Activated CD8-positive, alpha-beta memory T cell treated with anti-CD3 and anti-CD28 coated beads for 48 hours (primary cell): Measurements from ENCODE around the gene RASA3.
"Not testable (repeated sequence)": the region's sequence is repeated elsewhere in the genome, so short reads cannot be mapped to it uniquely, and the experiment has no call there.

ENCODE experiments used
- DNase-seq, 3 experiments: peaks; one replicate each; pipeline ENCODE4 v3.0.0-alpha.2; 2020; ENCODE audit warnings: low read depth in 2 of 3, low spot score in 2 of 3

Gene RASA3

DNA sequence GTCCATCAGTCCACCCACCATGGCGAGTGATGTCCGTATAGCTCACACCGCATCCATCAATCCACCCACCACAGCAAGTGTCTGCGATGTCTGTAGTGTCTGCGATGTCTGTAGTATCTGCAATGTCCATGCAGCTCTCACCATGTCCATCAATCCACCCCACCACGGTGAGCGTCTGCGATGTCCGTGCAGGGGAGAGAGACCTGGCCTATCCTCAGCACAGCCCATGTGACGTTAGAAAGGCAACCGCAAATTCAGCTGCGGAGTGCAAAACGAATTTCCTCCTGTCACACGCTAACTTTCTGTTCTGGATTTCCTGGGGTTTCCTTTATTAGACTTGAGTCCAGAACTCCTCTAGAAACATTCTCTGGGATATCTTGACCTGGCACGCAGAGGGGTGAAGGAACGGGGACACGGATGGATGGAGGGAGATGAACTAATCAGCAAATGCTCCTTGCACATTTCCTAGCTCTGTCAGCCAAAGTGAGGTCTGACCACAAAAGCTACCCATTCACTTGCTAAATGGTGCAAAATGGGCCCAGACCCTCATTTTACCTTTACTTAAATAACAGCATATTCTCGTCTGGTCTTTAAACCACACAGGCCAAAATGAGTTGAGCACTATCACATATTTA, 18.3 kb downstream of the RASA3 start:
- no peak for DNase-seq

DNA sequence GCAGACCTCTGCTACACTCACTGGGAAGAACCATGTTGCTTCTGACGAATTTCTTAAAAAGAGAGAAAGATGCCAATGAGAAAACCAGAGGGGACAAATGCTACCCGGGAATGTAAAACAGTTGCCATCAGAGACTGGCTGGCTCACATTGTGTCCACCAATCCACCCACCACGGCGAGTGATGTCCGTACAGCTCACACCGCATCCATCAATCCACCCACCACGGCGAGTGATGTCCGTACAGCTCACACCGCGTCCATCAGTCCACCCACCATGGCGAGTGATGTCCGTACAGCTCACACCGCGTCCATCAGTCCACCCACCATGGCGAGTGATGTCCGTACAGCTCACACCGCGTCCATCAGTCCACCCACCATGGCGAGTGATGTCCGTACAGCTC, 19.0 kb downstream of the RASA3 start:
- DNase-seq = not testable (repeated sequence)

DNA sequence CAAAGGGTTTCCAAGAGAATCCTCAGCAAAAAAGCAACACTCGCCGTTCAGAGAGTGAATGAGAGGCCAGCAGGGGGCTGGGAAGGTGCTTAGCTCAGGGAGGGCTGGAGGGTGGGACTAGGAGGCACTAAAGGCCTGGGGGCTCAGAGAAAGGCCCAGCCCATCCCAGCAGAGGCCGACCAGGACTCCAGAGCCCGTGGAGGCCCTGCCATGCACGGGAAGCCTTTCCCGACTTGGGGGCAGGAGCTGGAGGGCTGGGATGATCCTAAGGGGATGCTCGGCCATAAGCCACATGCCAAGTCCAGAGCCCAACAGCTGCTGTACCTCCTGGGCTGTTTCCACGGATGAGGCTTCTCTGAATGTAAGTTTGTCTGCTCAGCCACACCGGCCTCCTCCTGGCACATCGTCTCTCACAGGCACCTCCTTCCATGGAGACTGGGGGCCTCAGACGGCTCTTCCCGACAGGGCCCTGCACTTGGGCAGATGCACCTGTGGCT, 19.5 kb downstream of the RASA3 start:
- no peak for DNase-seq

DNA sequence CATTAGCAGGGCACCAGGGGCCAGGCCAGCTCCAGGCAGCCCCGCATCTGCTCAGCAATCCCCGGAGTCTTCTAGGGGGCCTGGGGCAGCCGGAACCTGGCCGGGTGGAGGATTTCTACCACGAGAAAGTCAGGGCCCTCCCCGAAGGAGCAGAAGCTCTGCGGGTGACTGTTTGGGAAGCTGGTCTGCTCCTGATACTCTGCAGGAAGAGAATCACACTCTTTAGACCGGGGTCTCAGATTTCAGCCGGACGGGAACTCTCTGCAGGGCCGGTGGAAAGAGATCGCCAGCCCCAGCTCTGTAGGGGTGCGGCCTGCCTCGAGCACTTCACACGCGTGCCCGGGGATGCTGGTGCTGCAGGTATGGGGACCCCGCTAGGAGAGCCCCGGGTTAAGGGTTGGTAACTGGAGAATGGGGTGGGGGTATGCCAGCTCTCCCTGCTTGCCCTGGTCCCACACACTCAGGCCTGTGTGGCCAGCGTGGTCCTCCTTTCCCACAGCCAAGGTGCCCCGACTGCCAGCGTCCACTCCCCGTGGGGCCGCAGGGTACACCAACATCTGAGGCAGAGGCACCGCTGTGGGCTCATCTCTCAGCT, 20.1 kb downstream of the RASA3 start:
- no peak for DNase-seq

DNA sequence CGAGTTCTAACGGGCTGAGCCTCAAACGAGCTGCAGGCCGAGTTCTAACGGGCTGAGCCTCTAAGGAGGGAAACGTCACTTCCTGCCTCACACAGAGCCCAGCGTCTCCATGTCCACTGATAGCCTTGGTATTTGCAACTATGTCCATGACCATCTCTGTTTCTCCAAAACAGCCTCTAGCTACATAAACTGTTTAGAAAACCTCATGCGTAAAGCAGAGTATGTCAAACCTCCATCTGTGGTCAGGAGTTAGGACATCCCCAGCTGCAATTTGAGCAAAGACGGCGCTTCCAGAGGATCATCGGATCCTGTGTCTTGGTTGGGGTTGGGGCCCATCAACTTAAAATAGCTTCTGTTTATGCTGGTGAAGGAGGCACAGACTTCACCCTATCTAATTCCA, 20.8 kb downstream of the RASA3 start:
- no peak for DNase-seq

DNA sequence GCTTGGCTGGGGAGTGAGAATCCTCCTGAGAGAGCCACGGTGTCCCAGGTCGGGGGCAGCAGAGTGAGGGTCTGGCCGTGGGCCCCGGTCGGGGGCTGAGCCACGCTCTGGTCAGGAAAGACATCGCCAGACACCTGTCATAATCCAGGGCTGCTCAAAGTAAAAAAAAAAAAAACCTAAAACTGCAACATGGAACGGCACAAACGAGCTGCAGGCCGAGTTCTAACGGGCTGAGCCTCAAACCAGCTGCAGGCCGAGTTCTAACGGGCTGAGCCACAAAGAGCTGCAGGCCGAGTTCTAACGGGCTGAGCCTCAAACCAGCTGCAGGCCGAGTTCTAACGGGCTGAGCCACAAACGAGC, 21.6 kb downstream of the RASA3 start:
- not testable (repeated sequence) for DNase-seq

DNA sequence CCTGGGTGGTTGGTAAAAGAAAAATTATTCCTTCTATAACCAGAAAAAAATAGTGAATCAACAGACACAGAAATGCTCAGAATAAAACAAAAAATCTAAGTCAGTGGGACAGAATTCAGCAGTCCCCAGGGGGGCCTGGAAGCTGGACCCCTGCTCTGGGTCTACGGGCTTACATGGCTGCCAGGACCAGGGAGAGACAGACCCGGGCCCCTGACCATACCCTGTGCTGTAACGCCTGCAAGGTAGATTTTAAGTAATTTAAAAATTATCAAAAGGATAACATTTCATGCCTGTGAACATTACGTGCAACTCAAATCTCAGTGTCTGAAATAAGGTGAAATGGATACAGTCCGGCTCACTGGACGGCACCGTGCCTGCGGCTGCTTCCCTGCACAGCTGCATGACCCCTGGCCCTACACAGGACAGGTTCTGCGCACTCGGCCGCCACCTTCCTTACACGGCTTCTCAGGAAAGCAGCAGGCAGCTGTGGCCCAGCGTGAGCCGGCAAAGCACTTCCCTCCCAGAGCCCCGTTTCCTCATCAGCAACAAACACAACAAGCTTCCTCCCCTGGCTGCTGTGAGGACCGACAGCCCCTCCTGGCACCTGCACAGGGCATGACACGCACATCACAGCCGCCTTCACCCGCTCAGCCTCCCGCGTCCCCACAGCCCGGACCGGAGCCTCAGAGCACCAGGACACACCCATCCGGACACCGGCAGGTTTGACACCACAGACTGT, 22.2 kb downstream of the RASA3 start:
- no peak for DNase-seq

DNA sequence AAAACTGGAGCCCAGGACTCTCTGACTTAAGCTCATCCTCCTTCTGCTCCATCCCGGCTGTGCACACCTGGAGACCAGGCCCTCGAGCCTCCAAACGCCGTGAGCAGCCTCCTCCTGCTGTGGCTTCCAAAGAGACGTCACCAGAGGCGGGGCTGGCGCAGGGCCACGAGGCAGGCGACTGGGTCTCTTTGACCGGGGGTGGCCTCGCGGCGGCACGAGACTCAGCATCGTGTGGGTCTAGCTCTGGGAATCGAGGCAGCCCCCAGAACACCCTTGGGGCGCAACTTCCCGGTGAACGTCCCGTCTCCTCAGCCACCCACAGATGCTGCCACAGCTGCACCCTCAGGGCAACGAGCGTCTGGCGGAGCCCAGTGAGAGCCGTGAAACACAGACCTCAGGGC, 22.8 kb downstream of the RASA3 start:
- DNase-seq = no peak

DNA sequence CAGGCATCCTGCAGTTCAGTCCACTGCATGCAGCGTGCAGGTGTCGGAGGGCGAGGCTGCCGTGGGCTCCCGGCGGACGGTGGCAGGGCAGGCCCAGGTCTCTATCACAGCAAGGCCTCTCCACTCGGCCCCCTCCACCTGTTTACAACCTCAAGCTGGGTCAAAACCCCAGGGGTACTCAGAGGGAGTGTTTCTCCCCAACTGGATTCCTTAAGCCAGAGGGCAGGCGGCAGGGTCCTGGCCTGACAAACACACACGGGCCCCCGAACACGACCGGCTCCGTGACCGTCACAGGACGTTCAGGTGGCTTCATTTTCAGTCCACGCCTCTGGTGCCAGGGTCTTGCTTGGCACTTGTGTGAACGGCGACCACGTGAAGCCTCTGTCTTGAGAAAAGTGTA, 23.5 kb downstream of the RASA3 start:
- no peak for DNase-seq

DNA sequence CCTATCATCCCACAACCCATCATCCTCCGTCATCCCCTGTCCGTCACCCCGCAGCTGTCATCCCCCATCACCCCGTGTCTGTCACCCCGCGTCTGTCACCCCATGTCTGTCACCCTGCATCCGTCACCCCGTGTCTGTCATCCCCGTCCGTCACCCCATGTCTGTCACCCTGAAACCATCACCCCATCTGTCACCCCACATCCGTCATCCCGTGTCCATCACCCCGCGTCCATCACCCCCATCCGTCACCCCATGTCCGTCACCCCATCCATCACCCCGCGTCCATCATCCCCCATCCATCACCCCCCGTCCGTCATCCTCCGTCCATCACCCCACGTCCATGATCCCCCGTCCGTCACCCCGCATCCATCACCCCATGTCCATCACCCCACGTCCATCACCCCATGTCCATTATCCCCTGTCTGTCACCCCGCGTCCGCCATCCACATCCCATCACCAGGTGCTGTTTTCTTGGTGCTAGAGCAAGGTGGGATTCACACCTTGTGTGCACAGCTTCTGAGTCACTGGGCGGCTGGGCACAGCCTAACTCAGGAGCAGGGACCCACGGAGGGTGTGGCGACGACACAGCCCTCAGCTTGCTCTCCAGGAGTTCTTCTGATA, 24.2 kb downstream of the RASA3 start:
- DNase-seq = no peak

DNA sequence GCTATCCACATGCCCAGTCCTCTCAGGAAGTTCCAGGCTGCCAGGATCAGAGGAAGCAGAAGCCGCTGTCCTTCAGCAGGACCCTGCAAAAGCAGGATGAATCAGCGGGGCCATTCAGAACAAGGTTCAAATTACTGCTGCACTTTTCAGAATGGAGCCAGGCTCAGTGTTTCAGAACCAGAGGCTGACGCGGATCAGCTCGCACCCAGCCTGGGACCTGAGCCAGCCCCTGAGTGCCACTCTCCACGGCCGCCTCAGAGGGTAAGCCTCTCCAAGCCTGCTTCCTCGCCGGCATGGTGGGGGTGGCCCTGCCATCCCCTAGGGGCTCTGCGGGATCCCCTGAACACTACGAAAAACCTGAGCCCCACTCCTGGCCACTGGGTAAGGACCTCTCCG, 24.7 kb downstream of the RASA3 start:
- no peak for DNase-seq

DNA sequence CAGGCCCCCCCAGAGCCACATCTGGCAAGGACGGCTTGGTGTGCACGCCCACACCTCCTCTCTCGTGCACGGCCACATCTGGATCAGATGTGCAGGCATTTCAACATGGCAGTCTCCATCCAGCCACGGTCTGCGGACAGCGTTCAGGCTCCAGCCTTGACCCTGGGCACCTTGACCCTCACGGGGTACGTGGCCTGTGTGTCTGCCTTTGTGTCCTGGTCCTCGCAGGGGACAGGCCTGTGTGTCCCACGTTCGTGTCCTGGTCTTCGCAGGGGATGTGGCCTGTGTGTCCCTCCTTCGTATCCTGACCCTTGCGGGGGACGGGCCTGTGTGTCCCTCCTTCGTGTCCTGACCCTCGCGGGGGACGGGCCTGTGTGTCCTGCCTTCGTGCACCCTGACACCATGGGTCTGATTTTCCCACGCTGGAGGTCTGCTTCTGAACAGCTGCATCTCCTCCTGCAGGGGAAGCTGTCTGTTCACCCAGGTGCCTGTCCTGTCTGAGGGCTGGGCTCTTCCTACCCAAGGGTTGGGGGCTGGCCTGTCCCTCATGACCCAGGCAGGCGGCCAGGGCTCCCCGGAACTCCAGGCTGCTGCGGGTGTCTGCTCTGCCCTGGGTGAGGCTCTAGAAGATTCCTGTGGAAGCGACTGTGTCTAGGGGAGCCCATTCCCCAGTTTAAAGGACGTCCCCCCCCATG, 25.3 kb downstream of the RASA3 start:
- DNase-seq = no peak

DNA sequence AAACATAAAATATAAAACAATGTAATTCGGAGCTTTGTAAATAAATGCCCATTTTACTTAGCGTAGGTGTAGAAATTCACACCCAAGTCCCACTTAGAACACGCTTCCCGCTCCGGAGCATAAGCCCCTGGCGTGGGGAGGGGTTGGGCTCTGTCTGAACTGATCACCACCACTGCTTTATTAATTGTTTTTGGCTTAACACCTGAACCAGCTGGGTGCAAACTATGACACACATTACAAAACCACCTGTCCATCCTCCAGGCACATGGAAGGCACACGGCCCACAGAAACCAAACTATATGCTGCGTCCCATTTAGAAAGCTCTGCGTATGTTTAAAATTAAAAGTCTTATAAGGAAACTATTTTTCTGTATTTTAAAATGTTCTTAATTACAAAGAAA, 25.9 kb downstream of the RASA3 start:
- DNase-seq = no peak

DNA sequence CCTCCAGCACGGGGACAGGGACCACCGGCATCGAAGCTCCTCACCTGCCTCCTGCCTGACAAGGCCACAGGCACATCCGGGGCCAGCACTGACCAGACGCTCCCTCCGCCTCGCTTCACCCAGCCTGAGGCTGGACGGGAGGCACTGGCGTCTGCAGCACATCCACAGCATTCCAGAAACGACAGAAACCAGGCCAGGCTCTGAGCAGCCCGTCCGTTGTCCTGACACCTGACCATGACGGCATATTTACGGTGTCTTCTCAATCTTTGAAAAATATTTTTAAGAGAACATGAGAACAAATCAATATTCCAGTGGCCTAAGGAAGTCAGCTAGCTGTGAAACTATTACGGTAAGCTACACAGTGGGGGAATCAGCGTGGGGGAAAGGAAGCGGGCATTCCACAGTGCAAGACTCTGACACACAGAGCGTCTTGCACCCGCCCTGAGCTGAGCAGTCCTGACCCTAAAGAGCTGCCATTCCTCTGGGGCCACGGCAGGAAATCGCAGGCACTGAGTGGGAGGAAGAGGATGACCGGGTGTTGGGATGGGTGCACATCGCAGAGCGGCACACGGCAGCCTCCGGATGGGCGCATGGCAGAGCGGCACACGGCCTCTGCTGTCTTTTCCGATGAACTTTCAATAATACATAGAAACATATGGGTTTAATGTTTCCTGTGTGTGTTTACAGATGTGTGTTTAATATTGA, 26.8 kb downstream of the RASA3 start:
- no peak for DNase-seq

DNA sequence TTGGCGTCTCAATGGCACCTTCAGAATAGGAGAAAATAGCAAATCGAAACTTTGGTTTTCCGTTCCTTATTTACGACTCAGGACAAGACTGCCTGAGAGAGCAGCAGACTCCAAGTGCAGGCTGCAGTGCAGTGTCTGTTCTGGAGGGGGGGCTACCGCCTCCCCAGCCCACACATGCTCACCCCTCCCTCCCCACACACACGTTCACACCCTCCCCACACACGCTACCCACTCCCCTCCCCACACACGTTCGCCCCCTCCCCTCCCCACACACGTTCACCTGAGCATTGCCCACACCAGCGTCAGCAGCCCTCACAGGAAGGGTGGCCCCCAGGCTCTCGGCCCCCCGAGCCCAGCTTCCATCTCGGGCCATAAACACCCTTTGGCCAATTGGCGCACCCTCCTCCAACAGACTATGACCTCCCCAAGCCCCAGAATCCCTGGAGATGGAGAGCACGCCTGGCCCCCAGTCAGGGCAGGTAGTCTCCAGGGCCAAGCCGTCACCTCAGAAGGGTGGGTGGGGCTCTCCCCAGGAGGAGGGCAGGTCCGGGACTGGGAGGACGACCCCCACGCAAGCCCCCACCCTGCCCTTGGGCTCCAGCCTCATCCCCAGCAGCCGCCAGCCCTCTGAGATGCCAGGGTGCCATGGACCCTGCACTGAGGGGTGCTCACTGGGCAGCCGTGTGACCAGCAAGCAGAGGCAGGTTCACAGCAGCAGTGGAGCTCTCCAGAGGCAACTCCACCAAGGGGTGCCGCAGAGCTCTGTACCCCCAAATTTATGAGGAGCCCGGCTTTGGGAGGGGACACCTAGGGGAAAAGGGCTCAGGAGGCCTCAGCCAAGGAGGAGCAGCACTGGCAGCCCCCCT, 27.5 kb downstream of the RASA3 start:
- no peak for DNase-seq

DNA sequence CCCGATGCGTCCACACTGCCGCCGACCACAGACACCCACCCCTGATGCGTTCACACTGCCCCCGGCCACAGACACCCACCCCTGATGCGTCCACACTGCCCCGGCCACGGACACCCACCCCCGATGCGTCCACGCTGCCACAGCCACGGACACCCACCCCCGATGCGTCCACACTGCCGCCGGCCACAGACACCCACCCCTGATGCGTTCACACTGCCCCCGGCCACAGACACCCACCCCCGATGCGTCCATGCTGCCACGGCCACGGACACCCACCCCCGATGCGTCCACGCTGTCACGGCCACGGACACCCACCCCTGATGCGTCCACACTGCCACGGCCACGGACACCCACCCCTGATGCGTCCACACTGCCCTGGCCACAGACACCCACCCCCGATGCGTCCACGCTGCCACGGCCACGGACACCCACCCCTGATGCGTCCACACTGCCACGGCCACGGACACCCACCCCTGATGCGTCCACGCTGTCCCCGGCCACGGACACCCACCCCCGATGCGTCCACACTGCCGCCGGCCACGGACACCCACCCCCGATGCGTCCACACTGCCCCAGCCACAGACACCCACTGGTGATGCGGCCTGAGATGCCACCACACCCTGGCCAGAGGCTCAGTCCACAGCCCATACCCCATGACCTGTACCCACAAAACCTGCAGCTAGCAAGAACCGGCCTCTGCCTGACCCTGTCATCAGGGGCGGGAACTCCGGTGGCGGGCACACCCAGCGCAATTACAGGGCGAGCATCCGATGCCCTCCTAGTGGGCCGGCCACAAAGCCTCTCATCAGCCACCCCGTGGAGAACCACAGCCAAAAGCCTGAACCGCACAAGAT, 28.4 kb downstream of the RASA3 start:
- DNase-seq = no peak

DNA sequence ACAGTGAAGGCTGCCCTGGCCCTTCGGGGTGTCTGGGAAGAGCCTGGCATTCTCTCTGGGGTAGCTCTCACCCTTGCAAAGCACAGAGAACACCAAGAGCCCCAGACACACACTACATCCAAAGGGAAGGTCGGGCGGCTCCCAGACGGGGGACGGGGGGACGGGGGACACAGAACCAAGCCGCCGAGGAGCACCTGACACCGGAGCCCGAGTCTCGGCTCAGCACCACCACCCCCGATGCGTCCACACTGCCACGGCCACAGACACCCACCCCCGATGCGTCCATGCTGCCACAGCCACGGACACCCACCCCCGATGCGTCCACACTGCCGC, 29.2 kb downstream of the RASA3 start:
- DNase-seq = not testable (repeated sequence)

DNA sequence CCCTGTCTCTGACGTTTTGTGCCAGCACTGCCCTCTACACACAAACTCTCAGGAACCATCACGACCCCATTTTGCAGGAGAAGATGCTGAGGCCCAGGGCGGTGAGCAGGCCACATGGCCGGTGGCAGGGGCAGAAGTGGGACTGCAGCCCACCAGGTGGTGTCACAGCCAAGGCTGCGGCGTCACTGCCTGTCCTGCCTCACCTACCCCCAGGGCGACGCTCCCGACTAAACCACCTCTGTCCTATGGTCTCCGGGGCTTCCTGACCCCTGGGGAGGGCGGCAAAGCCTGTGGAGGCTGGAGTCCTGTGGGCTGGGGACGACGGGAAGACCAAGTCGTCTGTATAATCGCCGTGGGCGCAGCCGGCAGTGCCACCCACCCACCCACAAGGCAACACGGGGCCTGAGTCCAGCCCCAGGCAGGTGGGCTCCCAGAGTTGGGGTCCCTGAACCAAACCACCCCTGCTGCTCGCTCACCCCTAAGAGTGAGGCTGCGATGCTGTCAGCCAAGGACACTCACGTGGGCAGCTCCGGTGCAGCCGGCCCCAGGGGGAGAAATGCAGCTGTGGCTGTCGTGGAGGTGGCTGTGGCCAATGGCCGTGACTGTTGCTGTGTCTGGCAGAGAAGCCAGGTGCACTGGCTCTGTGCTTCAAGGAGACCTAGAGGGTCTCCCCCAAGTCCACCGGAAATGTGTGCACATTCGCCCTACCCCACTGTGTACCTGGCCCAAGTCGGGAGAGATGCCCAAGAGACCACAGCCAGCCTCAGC, 29.7 kb downstream of the RASA3 start:
- no peak for DNase-seq
